Measurements from ENCODE around the gene FAT2.

DNA sequence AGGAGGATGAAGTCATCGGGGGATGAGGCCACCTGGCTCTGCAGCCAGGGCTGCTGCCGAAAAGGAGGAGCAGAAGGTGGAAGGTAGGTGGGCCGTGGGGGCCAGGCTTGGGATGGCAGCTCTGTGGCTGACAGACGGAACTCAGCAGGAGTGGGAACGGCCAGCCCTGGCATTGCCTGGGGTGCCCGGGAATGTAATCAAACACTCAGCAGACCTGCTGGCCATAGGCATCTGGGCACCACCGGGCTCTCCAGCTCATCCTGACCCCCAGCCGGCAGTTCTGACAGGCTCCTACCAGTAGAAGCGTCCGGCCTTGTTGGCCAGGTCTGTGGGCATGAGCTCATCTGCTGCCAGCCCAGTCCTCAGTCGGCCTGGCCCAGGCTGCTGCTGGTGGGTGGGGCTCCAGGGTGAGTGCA lies 4.3 kb upstream of the FAT2 start:
- TF ChIP-seq, protein P1, sequence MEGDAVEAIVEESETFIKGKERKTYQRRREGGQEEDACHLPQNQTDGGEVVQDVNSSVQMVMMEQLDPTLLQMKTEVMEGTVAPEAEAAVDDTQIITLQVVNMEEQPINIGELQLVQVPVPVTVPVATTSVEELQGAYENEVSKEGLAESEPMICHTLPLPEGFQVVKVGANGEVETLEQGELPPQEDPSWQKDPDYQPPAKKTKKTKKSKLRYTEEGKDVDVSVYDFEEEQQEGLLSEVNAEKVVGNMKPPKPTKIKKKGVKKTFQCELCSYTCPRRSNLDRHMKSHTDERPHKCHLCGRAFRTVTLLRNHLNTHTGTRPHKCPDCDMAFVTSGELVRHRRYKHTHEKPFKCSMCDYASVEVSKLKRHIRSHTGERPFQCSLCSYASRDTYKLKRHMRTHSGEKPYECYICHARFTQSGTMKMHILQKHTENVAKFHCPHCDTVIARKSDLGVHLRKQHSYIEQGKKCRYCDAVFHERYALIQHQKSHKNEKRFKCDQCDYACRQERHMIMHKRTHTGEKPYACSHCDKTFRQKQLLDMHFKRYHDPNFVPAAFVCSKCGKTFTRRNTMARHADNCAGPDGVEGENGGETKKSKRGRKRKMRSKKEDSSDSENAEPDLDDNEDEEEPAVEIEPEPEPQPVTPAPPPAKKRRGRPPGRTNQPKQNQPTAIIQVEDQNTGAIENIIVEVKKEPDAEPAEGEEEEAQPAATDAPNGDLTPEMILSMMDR (IDR thresholded peaks at IDR 0.05): no peak
- TF ChIP-seq EP300 (IDR thresholded peaks at IDR 0.05) (no peak), POLR2A (IDR thresholded peaks at IDR 0.05) (no peak), POLR2AphosphoS5 (IDR thresholded peaks at IDR 0.05) (no peak)

Measured in gastroesophageal sphincter (tissue), 3 donors.